ENCODE data around the gene RTKN2.

- TF ChIP-seq TAF1 (IDR thresholded peaks at IDR 0.05; ENCODE audit: borderline replicate concordance, insufficient read depth, low read length) (no peak), POLR2AphosphoS5 (IDR thresholded peaks at IDR 0.05; ENCODE audit: low read depth, low read length) (no peak)
Measured at GRCh38 chr10:62233356-62234076, 35.1 kb downstream of the RTKN2 start.

All from PFSK-1 (cell line).